GM21576 (cell line): ENCODE measurements around the gene PTPRC.

ENCODE experiments used
- ATAC-seq: cut with Tn5 transposase; IDR thresholded peaks from one replicate; pipeline ENCODE4 v1.9.1; 2021; ENCODE audit warnings: mild to moderate bottlenecking, moderate library complexity; ENCODE audit not compliant: unreplicated experiment

The PTPRC gene

DNA sequence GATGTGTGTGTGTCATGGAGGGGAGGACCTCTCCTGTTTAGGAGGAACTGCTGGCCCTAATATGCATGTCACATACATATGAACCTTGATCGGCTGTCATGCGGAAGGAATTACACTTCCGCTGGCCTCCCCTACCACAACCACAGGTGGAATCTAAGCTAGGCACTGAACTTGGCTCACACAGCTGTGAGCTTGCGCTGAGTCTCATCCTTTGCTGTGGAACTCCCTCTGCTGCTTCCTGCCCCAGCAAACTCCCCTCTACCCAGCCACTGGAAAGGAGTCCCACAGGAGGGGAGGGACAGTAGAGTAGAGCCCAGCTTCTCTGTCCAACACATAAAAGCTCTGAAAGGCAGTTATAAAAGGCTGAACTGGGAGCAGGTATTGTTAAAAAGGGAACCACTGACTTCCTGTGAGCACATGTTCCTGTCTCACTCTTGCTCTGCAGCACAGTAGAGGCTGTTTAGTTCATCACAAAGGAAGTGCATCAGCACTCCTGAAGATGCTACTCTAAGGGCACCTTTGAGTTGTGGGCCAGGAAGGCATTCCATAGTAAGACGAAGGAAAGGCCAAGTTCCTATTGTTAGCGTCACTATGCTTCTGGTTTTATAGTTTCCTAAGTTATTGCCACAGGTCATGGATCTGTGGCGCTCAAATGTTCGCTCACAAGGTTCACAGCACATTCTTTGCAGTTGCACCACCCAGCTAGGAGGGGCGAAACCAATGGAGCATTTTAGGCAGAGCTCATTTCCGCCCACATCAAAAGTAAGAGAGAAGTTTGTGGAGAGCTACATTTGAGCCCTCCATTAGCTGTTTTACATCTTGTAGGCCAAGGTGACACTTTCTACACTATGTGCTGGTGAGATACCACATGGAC is 17.7 kb upstream of the PTPRC start:
- ATAC-seq, result peak; percentile 66

DNA sequence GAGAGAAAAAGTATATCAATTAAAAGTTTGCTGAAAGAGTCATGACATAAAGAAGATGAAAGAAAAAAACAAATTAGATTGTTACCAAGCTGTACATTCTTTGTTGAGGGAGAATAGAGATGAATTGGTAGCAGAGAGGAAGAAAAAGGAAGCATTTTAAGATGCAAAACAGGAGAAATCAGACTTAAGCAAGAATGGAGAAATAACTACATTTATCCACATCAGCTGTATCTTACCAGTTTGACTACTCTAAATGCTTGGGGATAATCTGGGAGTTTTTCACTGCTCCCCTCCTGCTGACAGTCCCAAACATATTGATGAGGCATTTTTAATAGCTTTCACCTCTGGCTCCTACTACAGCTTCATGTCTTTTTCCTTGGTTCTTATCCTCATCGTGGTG is 16.8 kb upstream of the PTPRC start:
- no peak for ATAC-seq

DNA sequence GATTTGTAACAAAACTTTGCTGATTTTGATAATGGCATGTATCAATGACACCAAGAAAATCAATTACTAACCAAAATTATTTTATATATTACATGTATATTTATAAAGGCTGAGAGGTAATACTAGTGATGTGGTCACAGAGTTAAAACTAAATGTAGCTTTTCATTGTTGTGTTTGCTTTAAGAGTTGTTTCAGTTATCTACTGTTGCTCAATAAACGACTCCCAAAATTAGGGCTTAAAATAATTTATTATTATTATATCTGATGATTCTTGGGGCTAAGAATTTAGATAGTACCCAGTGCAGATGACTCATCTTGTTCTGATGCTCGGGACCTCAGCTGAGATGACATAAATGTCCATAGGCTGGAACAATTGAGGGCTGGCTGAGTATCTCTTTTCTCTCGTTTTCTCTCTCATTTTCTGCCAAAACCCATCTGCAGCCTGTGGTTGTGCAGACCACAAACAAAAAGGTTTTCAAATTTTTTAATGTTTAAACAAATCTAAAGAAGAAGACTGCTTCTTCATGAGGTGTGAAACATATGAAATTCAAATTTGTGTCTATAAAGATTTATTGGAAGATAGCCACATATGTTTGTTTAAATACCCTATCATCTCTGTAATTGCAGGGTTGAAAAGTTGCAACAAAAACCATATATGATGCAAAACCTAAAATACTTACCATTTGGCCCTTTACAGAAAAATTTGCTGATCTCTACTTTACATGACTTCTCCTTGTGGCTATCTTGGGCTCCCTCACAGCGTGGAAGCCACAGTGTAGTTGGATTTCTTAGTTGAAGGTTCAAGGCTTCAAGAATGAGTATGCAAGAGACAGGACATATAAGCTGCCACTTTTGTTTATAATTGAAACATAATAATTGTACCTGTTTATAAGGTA is 14.8 kb upstream of the PTPRC start:
- no peak for ATAC-seq

DNA sequence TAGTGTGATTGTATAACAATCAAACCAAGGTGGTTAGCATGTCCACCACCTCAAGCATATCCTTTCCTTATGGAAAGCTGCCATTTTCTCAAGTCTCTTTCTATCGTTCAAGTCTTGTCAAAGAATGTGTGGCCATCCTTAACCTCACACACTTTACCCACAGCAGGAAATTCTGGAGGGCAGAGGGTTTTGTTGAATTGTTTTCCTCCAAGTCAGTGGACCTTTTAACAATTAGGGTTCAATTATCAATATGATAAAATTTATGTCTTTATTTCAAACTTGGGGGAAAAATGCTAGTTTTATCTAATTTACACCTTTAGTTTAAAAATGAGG is 14.2 kb upstream of the PTPRC start:
- no peak for ATAC-seq

DNA sequence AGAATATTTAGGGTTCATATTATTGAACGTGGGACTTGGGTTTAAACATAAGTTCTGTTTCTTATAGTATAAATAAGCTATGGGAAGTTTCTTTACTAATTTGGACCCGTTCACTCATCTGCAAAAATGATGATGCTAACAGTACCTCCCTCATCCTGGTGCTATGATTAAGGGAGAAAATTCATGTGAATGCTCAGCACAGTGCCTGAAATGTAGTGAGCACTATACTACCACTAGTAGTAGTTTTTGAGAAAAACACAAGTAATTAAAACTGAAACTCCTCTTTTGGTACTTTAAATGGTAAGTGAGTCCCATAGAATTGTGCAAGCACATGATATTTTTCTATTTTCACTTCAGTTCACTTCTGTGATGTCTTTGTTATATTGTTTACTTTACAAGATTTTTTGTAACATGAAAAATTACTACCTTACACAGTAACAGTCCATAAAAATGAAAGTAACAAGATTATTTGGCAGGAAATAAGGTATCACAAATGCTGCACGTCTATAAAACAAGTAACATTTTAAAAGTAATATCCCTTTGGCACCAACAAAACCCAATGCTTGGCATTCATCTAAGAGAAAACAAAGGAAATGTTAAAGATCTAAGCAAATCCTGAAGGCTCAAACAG is 11.3 kb upstream of the PTPRC start:
- ATAC-seq, result no peak

DNA sequence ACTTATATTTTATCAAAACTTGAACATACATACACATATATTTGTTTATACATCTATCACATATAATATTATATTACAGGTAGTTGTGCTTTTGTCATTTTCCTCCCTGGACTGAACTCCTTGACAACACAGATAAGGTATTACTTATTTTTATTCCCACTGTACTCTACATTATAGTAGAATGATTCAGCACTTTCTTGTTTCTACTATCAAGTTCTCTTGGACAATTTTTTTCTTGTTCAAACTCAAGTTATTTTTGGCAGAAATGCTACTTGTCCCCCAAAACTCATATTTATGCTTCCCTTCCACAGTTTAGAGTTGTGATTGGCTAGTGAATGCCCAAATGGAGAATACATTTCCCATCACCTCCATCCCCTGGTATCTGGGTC is 10.8 kb upstream of the PTPRC start:
- no peak for ATAC-seq

DNA sequence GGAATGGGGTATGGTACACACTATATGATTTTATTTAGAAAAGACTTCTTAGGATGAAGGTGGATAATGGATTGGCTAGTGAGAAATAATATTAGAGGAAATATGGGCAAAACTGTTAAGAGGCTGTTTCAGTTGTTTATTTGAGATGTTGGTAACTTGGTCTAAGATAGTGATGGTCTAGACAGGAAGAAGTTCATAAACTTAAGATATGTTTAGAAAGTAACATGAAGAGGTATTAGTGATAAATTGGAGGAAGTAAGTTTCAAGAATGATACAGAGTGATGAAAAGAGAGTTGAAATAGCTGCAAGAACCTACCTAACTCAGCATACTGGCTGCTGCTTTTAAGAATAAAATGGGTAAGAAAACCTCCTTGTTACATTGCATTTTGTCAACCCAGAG is 9.2 kb upstream of the PTPRC start:
- no peak for ATAC-seq

DNA sequence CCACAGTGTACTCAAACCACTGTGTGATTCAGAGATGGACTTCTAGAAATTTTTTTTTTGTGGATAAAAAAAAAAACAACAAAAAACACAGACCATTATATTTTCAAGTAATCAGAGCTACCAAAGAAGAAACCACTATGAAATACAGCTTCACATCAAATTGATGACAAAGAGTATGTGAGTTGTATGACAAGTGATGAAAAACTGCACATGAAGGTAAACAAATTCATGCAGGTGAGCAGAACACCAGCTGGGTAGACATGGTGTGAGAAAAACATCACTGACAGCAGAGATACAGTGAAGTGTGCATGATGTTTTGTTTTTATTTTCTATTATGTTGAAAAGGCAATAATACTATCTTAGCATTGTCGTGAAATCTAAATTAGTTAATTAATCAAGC is 8.0 kb upstream of the PTPRC start:
- ATAC-seq, result no peak

DNA sequence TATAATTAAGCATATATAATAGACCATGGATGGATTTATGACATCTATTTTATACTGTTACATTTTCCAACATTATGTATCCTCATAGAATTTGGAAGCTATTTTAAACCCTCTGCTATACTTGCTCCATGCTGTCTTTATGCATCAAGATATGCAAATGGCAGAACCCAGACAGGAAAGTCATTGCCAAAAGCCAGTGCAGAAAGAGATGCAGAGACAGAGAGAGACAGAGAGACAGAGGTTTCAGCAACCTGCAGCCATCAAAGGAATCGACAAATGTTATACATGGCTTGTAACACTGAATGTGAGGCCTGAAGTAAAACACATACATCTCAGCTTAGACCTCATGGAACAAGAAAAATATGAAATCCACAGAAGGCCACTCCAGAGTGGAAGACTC is 7.5 kb upstream of the PTPRC start:
- no peak for ATAC-seq

DNA sequence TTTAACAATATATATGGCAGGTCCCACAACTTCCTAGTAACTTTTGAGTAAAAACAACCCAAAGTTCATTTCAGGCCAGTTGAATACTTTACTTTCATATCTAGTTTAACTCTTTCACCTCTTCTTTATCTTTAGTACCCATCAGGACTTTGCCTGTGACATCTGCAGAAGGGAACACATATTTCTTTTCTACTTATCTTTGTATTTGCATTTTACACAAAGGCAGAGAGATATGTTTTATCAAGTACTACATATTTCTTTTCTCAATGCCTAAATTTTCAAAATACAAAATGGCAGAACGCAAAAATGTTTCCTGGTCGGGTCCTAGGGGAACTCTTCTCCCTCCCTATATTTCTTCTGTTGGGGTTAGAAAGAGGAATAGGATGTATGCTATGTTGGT is 6.8 kb upstream of the PTPRC start:
- ATAC-seq, result no peak

DNA sequence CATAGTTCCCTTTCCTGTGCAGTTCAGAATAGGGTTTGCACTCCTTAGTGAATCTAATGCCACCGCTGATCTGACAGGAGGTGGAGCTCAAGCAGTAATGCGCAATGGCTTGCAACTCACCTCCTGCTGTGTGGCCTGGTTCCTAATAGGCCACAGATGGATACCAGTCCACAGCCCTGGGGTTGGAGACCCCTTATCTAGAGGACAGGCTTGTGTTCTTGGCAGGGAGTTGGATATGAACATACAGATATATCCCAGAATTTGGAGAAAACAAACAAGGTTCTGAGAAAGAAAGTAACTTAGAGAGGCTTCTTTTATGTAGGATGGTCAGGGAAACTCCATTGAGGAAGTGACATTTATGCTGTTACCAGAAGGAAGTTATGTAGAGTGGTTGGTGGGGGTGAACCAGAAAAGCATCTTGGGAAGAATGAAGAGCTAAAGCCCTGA is 5.1 kb upstream of the PTPRC start:
- no peak for ATAC-seq

DNA sequence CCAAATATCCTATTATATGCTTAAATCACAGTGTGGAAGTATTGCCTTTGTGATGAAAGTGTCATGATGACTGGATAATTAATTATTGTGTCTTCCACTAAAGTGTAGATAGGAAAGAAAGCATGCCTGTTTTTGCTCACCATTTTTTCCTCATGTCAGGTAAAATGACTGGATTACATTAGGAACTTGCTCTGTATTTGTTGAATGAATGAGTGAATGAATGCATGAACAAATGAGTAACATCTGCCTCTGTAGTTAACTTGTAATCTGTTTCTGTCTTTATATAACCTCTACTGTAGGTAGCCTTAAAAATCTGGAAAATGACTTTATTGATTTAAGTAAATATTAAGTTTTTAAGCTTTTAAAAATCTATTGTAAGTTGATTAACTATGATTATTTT is 2.9 kb upstream of the PTPRC start:
- no peak for ATAC-seq

DNA sequence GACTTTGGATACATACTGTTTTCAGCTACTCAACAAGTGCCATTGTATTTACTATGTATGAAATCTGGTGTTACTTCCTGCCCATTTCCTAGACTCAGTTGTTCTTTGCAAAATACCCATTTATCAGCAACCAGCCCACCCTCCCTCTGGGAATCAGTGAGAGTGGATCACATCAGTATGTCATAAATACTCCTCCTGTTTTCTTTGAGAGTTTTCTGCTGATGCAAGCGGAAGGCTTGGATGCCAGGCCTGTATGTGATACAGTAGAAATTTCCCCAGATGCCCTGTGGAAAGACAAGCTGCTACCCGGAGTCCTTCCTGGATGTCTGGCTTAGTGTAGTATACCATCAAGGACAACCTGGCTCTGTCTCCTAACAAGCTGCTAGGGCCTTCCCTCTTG is 2.4 kb upstream of the PTPRC start:
- ATAC-seq, result no peak

DNA sequence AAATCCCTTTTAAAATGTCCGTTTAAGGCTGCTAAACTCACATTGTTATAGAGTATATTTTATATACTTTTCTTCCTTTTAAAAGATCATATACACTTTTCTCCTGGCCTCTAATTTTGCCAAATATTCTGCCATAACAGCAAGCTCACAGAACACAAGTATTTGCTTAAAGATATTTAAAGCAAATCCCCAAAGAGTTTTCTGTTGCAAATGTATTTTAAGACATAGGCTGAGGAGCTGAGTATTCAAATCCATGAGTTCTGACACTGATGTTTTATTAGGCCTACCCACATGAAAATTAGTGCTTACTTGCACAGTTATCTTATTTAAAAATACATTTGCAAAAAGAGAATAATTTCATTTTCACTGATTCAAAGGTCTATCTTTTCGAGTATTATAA is 1.7 kb upstream of the PTPRC start:
- no peak for ATAC-seq

DNA sequence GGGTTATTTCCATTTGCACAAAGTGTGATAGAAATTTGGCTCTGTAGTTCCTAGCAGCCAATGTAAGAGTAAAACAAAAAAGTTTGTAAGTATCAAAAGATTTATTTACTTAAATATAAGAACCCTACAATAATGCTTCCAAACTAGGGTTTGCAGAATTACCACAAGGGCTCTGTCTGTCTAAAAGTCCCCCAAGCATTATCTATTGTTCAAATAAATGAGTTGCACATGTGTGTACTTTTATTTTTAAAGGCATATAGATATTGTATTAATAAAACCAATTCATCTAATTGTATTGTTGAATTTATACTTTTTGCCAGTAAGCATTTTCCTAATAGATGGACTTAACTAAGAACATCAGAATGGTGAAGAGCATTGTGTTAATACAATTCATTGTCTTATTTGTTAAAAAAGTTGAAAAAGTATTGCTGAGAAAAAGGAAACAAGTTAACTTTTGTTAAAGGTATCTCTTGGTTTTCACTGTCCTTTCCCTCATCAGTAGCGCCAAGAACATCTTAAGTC is 863 bp upstream of the PTPRC start:
- no peak for ATAC-seq

DNA sequence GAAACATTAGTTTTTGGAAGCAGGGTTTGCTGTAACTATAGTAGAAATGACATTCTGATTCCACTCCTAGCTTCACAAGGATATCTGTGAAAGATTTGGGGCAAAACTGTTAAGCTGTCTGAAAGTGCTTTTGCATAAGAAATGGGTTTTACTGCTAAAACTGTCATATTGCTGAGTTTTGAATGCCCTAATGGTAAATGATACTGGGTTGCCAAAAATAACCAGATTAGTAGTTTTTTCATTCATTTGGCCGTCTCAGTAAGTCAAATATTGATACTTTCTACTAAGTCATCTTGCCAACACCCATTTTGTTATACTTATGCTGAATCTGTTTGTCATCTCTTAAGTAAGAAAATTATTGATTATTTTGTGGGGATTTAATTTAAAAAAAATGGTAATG is 399 bp upstream of the PTPRC start:
- peak; percentile 17 for ATAC-seq

DNA sequence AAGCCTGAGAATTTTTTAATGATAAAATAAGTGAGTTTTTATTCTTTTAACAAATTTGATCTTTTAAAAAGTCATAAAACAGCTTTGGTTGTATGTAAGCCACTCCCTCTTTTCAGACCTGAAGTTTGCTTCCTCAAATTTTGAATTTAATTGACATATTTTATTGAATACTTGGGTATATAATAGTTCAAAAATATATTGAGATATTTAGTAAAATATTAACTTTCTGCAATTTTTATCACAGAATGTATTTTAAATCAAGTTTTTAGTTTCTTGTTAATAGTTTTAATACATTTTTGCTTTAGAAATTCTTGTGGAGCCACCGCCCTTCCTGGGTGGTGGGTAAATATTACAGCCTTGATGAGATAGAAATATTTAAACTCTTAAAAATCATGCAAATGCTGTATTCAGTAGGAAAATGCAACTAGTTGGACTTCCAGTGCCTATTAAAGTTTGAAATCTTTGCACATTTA is 867 bp downstream of the PTPRC start:
- ATAC-seq, result no peak

DNA sequence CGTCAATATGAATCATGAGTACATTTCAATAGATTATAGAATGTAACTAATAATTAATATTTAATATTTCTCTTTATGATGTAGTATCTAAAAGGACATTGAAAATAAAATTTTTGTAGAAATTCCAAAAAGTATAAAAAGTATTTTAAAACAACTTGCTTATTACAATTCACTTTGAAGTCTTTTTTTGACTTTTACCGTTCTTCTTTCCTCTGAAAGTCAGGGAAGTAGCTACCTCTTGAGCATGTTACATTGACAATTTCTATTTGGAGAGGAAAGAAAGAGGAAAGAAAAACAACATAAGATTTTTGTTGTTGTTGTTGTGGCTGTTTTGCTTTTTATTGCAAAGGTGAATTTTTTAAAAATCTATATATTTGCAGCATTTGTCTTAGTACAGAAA is 1.3 kb downstream of the PTPRC start:
- no peak for ATAC-seq

DNA sequence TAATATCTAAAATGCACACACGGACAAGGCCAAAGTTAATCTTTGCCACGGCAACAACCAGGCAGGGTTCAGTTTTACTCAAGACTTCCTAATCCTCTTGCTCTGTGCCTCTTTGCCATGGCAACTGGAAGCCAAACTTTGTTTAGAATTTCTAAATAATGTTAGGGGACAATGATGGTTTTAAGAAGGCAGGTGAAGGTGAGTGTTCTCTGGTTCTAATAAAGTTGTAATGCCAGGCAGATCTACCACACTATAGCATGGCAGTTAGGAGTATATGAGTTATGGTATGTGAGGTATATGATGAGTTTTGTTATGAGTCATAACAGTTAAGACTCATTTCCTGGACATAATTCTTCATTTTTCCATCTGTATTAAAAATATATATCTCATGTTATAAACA is 2.7 kb downstream of the PTPRC start:
- peak; percentile 43 for ATAC-seq

DNA sequence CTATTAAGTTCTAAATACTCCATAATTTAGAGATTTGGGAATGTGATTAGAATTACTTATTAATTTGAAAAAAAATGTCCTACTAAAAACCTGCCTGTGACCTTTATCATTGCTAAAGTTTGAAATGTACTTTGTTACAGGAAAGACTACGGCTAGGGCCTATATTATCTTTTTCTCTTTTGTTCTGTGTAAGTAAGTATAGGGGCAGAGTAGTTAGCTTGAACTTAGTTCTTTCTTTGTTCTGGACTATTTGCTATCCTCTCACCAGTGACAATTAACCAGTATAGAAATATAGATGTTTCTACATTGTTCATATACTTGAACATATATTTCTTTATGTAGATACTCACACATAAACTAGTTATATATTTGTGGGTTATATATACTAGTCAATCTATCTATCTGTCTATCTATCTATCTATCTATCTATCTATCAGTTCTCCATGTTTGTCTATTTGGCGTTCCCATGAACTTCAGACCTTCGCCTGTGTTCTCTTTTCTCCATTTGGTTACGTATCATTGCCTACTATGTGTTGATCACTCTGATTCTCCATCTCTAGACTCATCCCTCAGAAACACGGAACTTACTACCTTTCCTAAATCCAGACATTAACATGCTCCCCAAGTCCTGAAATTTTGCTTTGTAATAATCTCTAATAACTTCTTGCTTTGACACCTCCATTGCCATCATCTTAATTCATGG is 3.3 kb downstream of the PTPRC start:
- no peak for ATAC-seq

DNA sequence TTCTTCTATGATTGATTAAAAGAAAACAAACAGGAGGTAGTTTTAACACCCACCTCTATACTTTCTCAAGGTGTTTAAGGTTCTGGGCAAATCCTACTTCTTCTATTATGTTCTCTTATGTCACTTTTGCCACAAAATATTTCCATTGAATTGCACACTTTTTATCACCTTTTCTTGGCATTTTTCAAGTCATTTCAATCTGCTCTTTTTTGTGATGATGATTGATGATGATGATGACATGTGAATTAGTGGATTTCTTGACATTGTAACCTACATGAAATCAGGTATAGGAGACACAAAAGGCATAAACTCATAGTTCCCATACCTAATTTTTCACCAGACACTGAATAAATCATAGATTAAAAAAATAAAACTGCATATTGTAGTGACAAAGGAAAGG is 4.1 kb downstream of the PTPRC start:
- ATAC-seq, result no peak
